ENCODE data around the gene G0S2.

The G0S2 gene

GRCh38 chr1:209655411-209656231, 19.6 kb upstream of the G0S2 start:
- no peak overlapping the region for H3K4me3 ChIP-seq (ENCODE audit: low read depth, low read length)
- no peak for TF ChIP-seq CTCF (IDR thresholded peaks at IDR 0.05; ENCODE audit: control insufficient read depth, extremely low read depth, insufficient read depth)
- DNase-seq (ENCODE audit: low read depth) = no peak

- no peak for DNase-seq (ENCODE audit: low read depth)
- no peak for TF ChIP-seq CTCF (IDR thresholded peaks at IDR 0.05; ENCODE audit: control insufficient read depth, extremely low read depth, insufficient read depth)
- H3K4me3 ChIP-seq (ENCODE audit: low read depth, low read length) = no peak overlapping the region
Measured at GRCh38 chr1:209657140-209657879, 17.9 kb upstream of the G0S2 start.

GRCh38 chr1:209657918-209658317, 17.3 kb upstream of the G0S2 start:
- DNase-seq (ENCODE audit: low read depth) = no peak
- no peak overlapping the region for H3K4me3 ChIP-seq (ENCODE audit: low read depth, low read length)

GRCh38 chr1:209659909-209660308, 15.3 kb upstream of the G0S2 start:
- no peak for TF ChIP-seq CTCF (IDR thresholded peaks at IDR 0.05; ENCODE audit: control insufficient read depth, extremely low read depth, insufficient read depth)
- H3K4me3 ChIP-seq (ENCODE audit: low read depth, low read length) = no peak overlapping the region
- no peak for DNase-seq (ENCODE audit: low read depth)

More at GRCh38 chr1:209657918-209658317, 17.3 kb upstream of the G0S2 start:
- no peak for TF ChIP-seq CTCF (IDR thresholded peaks at IDR 0.05; ENCODE audit: control insufficient read depth, extremely low read depth, insufficient read depth)

- no peak for DNase-seq (ENCODE audit: low read depth)
- no peak overlapping the region for H3K4me3 ChIP-seq (ENCODE audit: low read depth, low read length)
- no peak for TF ChIP-seq CTCF (IDR thresholded peaks at IDR 0.05; ENCODE audit: control insufficient read depth, extremely low read depth, insufficient read depth)
Measured at GRCh38 chr1:209661071-209661470, 14.1 kb upstream of the G0S2 start.

- DNase-seq (ENCODE audit: low read depth) = no peak
- H3K4me3 ChIP-seq (ENCODE audit: low read depth, low read length) = no peak overlapping the region
- TF ChIP-seq CTCF (IDR thresholded peaks at IDR 0.05; ENCODE audit: control insufficient read depth, extremely low read depth, insufficient read depth) = no peak
Measured at GRCh38 chr1:209662879-209663327, 12.3 kb upstream of the G0S2 start.
